GM12878 (cell line): Measurements from ENCODE around the gene SOX6. TPM values are rescaled to one million over a fixed set of nuclear protein-coding genes. Genes with fewer than 3 reads are reported as not detected.

Source experiments
- ATAC-seq: fragments of 200-7000 bp; cut with Tn5 transposase; 3 replicates; pipeline ENCODE4 v1.9.1; 2020; ENCODE audit warnings: mild to moderate bottlenecking, moderate library complexity
- BruUV-seq: library from RNA; stranded (reverse); fragments of 400-500 nt; replicated peaks from 2 replicates; lab custom pipeline; 2021; lab: Mats Ljungman, UMichigan
- CTCF ChIA-PET: fragments of 300-600 bp; sonication (Branson Sonifier 250); formaldehyde crosslinking; extraction: SDS; loops from one replicate; lab custom pipeline; 2021; ENCODE audit warnings: inconsistent platforms; lab: Yijun Ruan, JAX
- POLR2A ChIA-PET: fragments of 350-600 bp; formaldehyde crosslinking; extraction: SDS; loops from one replicate; lab custom pipeline; 2021; ENCODE audit warnings: inconsistent platforms; lab: Charles Lee
- RAD21 ChIA-PET: fragments of 300-600 bp; sonication (Branson Sonifier 250); formaldehyde crosslinking; loops from one replicate; lab custom pipeline; 2023; ENCODE audit warnings: antibody characterized with exemption; ENCODE audit not compliant: unreplicated experiment; lab: Charles Lee
- SMC1A ChIA-PET: fragments of 300-600 bp; sonication (Branson Sonifier 250); formaldehyde crosslinking; loops from one replicate; lab custom pipeline; 2023; ENCODE audit not compliant: unreplicated experiment, uncharacterized antibody; lab: Charles Lee
- DNase-seq: peaks from one replicate; pipeline ENCODE4 v3.0.0-alpha.2; 2011; ENCODE audit warnings: low read depth, low spot score
- FAIRE-seq: peaks from 3 replicates; lab custom pipeline; 2011; peaks lifted over from hg19 to GRCh38; lab: Jason Lieb, UNC
- H2AFZ ChIP-seq: 2 replicates; pipeline ENCODE4 v1.6.0; 2011; ENCODE audit warnings: low read depth, low read length, control low read depth; ENCODE audit not compliant: control insufficient read depth
- H3K27ac ChIP-seq: 2 replicates; pipeline ENCODE4 v1.5.1; 2011; ENCODE audit warnings: control low read depth; ENCODE audit not compliant: control insufficient read depth, insufficient read depth
- H3K27me3 ChIP-seq, 2 experiments: replicated peaks in 1 of 2; 2 replicates each; pipeline versions ENCODE4 v1.6.0 to v1.6.1; 2011; ENCODE audit warnings: low read length in 1 of 2; ENCODE audit not compliant: control insufficient read depth in 2 of 2, insufficient read depth in 2 of 2
- H3K36me3 ChIP-seq, 2 experiments: 2 replicates each; pipeline ENCODE4 v1.5.1; 2011; ENCODE audit warnings: low read length in 1 of 2; ENCODE audit not compliant: control insufficient read depth in 2 of 2, insufficient read depth in 2 of 2
- H3K4me1 ChIP-seq: 2 replicates; pipeline ENCODE4 v1.6.1; 2011; ENCODE audit warnings: mild to moderate bottlenecking, low read length, moderate library complexity, mixed read lengths; ENCODE audit not compliant: control insufficient read depth, insufficient read depth
- H3K4me2 ChIP-seq: 2 replicates; pipeline ENCODE4 v1.6.0; 2011; ENCODE audit warnings: control low read depth; ENCODE audit not compliant: control insufficient read depth, insufficient read depth
- H3K4me3 ChIP-seq: fragments of 200-600 bp; sonication (generic); 2 replicates; pipeline ENCODE4 v1.5.1; 2016
- H3K79me2 ChIP-seq: 2 replicates; pipeline ENCODE4 v1.6.0; 2011; ENCODE audit warnings: low read length; ENCODE audit not compliant: control insufficient read depth, insufficient read depth
- H3K9ac ChIP-seq: 2 replicates; pipeline ENCODE4 v1.8.0; 2011; ENCODE audit warnings: low read length, control low read depth, mixed read lengths; ENCODE audit not compliant: control insufficient read depth, insufficient read depth
- H3K9me3 ChIP-seq: replicated peaks from 3 replicates; pipeline ENCODE4 v1.5.1; 2011; ENCODE audit warnings: mild to moderate bottlenecking, low read length; ENCODE audit not compliant: control insufficient read depth, insufficient read depth
- H4K20me1 ChIP-seq: 2 replicates; pipeline ENCODE4 v1.6.0; 2011; ENCODE audit not compliant: control insufficient read depth, insufficient read depth
- BHLHE40 ChIP-seq, 2 experiments: fragments of 450-650 bp in 1 of 2; IDR thresholded peaks; 2 replicates each; pipeline ENCODE4 v1.6.1; 2011 to 2017; ENCODE audit warnings: low read depth in 2 of 2, borderline replicate concordance in 1 of 2, improper control_type of control experiment in 1 of 2, low read length in 1 of 2, mild to moderate bottlenecking in 1 of 2
- GATAD2B ChIP-seq: fragments of 450-650 bp; conservative IDR thresholded peaks from 2 replicates; pipeline ENCODE4 v1.6.1; 2017; ENCODE audit warnings: low read depth, mild to moderate bottlenecking, moderate library complexity
- MTA2 ChIP-seq: fragments of 450-650 bp; IDR thresholded peaks from 2 replicates; pipeline ENCODE4 v1.6.1; 2016; ENCODE audit warnings: low read depth, mild to moderate bottlenecking, moderate library complexity
- NFYA ChIP-seq: IDR thresholded peaks from 2 replicates; pipeline ENCODE4 v1.6.1; 2011; ENCODE audit warnings: low read depth, mild to moderate bottlenecking, low read length, improper control_type of control experiment, borderline replicate concordance
- PAX8 ChIP-seq: fragments of 450-650 bp; IDR thresholded peaks from 2 replicates; pipeline ENCODE4 v1.6.1; 2017; ENCODE audit warnings: mild to moderate bottlenecking, moderate library complexity
- RBBP5 ChIP-seq: fragments of 200-600 bp; sonication (generic); conservative IDR thresholded peaks from 2 replicates; pipeline ENCODE4 v1.6.1; 2016
- RCOR1 ChIP-seq: conservative IDR thresholded peaks from 2 replicates; pipeline ENCODE4 v1.6.1; 2012; ENCODE audit warnings: low read depth, low read length, improper control_type of control experiment
- STAT1 ChIP-seq: fragments of 450-650 bp; conservative IDR thresholded peaks from 2 replicates; pipeline ENCODE4 v1.6.1; 2014; ENCODE audit warnings: antibody characterized with exemption, mild to moderate bottlenecking
- TAF1 ChIP-seq: IDR thresholded peaks from 2 replicates; pipeline ENCODE4 v1.6.1; 2011; ENCODE audit warnings: mild to moderate bottlenecking, low read depth, low read length, borderline replicate concordance
- TCF7 ChIP-seq: IDR thresholded peaks from 2 replicates; pipeline ENCODE4 v1.6.1; 2014; ENCODE audit warnings: antibody characterized with exemption, borderline replicate concordance
- WGBS: methylation state at CpG from one replicate; pipeline ENCODE4 v1.1.6; 2016; ENCODE audit warnings: low lambda C conversion rate; ENCODE audit not compliant: insufficient replicate concordance, insufficient coverage; ENCODE audit errors: missing lambda C conversion rate; 5-methylcytosine and 5-hydroxymethylcytosine counted together
- in situ Hi-C: fragments of 300-500 bp; cut with MboI; formaldehyde crosslinking; loops from 9 replicates; pipeline ENCODE4 v1.14.3; 2018; ENCODE audit warnings: mixed read lengths
- intact Hi-C: fragments of 100-400 bp; cut with micrococcal nuclease; formaldehyde crosslinking; loops from one replicate; pipeline ENCODE4 v1.14.2; 2022; ENCODE audit not compliant: unreplicated experiment
- polyA plus RNA-seq, 11 experiments: library from polyadenylated mRNA; depleted of rRNA in 4 of 11; unstranded in 6 of 11; stranded (reverse) in 5 of 11; fragments of >200 nt; fragmentation: Nextera tagmentation in 4 of 11; fragmentation: Illumina TruSeq in 1 of 11; extraction: Ambion mirVana in 4 of 11; extraction: Trizol in 1 of 11; gene quantifications; 1 replicate in 1 of 11; 2 replicates in 10 of 11; pipeline versions ENCODE4 v1.2.1 to v1.2.3, GENCODE V29; 2011 to 2016; ENCODE audit warnings: inconsistent platforms in 2 of 11, missing spikeins in 2 of 11, low read depth in 1 of 11
- total RNA-seq, 4 experiments: library from RNA; depleted of rRNA in 3 of 4; stranded (reverse); fragments of >200 nt in 3 of 4; fragmentation: Illumina TruSeq in 1 of 4; extraction: Trizol in 1 of 4; gene quantifications; 2 replicates each; pipeline versions ENCODE4 v1.2.1 to v1.2.3, GENCODE V29; 2013 to 2021
- TF ChIP-seq, protein P1 (sequence below): fragments of 450-650 bp; IDR thresholded peaks from 2 replicates; pipeline ENCODE4 v1.6.1; 2017; ENCODE audit warnings: mild to moderate bottlenecking
- TF ChIP-seq, protein P2 (sequence below): fragments of 450-650 bp; IDR thresholded peaks from 2 replicates; pipeline ENCODE4 v1.6.1; 2016; ENCODE audit warnings: mild to moderate bottlenecking

The SOX6 gene
- total and polyA plus RNA-seq, 10 of the 15 experiments (the other 5 are each of a cell fraction or from before 2014, with no cell fraction given): 0.03 to 0.71 (median 0.29) TPM; not detected in 4

DNA sequence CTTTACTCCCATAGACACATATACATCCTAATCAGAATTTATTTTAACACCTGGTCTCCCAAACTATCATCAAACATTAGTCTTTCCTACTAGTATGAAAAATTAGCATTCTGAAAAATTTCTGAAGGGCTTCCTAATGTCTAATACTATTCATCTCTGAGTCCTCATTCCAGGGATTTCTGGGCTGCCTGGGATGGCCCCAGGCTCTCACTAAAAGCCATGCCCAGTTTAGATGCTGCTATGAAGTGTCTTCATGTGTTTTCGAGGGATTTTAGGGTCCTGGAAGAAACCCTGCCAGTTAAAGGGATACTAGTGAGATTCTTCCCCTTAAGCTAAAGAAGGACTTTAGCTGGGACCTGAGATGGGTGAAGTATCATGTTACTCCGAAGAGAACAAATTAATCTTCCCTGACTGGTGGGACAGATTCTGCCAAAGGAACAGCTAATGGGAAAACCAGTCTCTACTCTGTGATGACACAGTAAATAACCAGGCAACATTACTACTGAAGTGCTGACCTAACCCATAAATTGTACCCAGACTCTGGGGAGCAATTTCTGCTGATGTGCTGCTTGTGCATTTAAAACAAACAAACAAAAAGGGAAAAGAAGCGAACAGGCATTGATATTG lies 342.6 kb downstream of the SOX6 start:
- DNase-seq (no peak), ATAC-seq (no peak), FAIRE-seq (no peak)
- Histone ChIP-seq H3K4me1 (no peaks in the 10 kb centered on the region), H3K4me3 (no peak overlapping the region), H3K36me3 (no peaks in the 10 kb centered on the region), H3K79me2 (no peaks in the 10 kb centered on the region), H3K9ac (no peak overlapping the region), H3K9me3 (no peaks in the 10 kb centered on the region), H3K27me3 (no peaks in the 10 kb centered on the region; a peak in 2 of 4 replicates), H4K20me1 (no peaks in the 10 kb centered on the region), H3K4me2 (no peak overlapping the region), H3K27ac (no peak overlapping the region), H2AFZ (no peak overlapping the region)
- ChIA-PET RAD21 (no interaction called here), SMC1A (no interaction called here), POLR2A (no interaction called here), CTCF (no interaction called here)
- in situ Hi-C loops (no loop called here), intact Hi-C loops (no loop called here)
- no TSS peak for BruUV-seq
- 2% methylated on average over 3 of the region's 3 CpGs for WGBS
- TF ChIP-seq RBBP5: no peak

DNA sequence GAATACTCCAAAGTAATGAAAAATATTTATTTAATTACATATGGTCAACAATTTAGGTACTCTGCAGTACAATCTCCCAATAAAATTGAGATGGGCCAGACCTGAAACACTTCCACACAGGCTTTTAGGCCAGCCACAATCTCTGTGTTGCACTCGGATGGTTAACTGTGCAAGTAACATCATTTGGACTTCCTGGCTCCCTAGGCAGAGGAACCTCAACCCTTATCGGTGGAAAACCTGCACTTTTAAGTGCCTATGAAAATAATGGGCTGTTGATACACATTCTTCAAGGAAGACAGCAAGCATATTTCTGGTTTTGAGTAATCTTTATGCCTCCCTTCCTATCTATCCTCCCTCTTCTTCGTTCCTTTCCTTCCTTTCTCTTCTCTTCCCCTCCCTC lies 343.1 kb downstream of the SOX6 start:
- in situ Hi-C loops: no loop called here
- TF ChIP-seq, protein P1, sequence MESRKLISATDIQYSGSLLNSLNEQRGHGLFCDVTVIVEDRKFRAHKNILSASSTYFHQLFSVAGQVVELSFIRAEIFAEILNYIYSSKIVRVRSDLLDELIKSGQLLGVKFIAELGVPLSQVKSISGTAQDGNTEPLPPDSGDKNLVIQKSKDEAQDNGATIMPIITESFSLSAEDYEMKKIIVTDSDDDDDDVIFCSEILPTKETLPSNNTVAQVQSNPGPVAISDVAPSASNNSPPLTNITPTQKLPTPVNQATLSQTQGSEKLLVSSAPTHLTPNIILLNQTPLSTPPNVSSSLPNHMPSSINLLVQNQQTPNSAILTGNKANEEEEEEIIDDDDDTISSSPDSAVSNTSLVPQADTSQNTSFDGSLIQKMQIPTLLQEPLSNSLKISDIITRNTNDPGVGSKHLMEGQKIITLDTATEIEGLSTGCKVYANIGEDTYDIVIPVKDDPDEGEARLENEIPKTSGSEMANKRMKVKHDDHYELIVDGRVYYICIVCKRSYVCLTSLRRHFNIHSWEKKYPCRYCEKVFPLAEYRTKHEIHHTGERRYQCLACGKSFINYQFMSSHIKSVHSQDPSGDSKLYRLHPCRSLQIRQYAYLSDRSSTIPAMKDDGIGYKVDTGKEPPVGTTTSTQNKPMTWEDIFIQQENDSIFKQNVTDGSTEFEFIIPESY: no peak
- TF ChIP-seq TCF7 (no peak), RCOR1 (no peak), TAF1 (no peak), GATAD2B (no peak), STAT1 (no peak), MTA2 (no peak), NFYA (no peak), PAX8 (no peak), BHLHE40 (IDR thresholded peaks at IDR 0.05; ENCODE audit: borderline replicate concordance in 1 of 2, low read depth in 2 of 2, low read length in 1 of 2) (no peak)
- TF ChIP-seq, protein P2, sequence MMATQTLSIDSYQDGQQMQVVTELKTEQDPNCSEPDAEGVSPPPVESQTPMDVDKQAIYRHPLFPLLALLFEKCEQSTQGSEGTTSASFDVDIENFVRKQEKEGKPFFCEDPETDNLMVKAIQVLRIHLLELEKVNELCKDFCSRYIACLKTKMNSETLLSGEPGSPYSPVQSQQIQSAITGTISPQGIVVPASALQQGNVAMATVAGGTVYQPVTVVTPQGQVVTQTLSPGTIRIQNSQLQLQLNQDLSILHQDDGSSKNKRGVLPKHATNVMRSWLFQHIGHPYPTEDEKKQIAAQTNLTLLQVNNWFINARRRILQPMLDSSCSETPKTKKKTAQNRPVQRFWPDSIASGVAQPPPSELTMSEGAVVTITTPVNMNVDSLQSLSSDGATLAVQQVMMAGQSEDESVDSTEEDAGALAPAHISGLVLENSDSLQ: no peak

More for the DNA sequence above, 343.1 kb downstream of the SOX6 start:
- POLR2A ChIA-PET: no interaction called here
- H3K9me3 ChIP-seq: no peaks in the 10 kb centered on the region
- H3K4me1 ChIP-seq: no peaks in the 10 kb centered on the region
- SMC1A ChIA-PET: no interaction called here
- FAIRE-seq: no peak
- ATAC-seq: no peak
- intact Hi-C loops: no loop called here
- DNase-seq: no peak
- no peak overlapping the region for H3K9ac ChIP-seq
- H2AFZ ChIP-seq: no peak overlapping the region
- RAD21 ChIA-PET: no interaction called here
- no peak overlapping the region for H3K27ac ChIP-seq
- CTCF ChIA-PET: no interaction called here
- no peaks in the 10 kb centered on the region for H3K79me2 ChIP-seq
- no peaks in the 10 kb centered on the region for H3K36me3 ChIP-seq
- H3K4me3 ChIP-seq: no peak overlapping the region
- H3K27me3 ChIP-seq: no peaks in the 10 kb centered on the region; a peak in 2 of 4 replicates
- WGBS: 6% methylated on average over 3 of the region's 3 CpGs
- BruUV-seq: no TSS peak
- no peak overlapping the region for H3K4me2 ChIP-seq
- no peaks in the 10 kb centered on the region for H4K20me1 ChIP-seq
